Subcutaneous adipose tissue (tissue), 4 donors: ENCODE data around the gene ENTPD3. TPM values are rescaled to one million over a fixed set of nuclear protein-coding genes. Genes with fewer than 3 reads are reported as not detected.

Experiments
- CTCF ChIP-seq: fragments of 450-650 bp; IDR thresholded peaks from one replicate; pipeline ENCODE4 v1.5.1; 2016; ENCODE audit warnings: low read depth, mild to moderate bottlenecking, control low read depth, antibody characterized with exemption, moderate library complexity
- total RNA-seq, 4 donors: library from RNA; depleted of rRNA; stranded (reverse); fragments of >200 nt; gene quantifications; one replicate each; pipeline ENCODE4 v1.1.0, GENCODE V29; 2016

Gene ENTPD3
- total RNA-seq, 4 donors from 2014 or later = 0.17 to 3.1 (median 1.6) TPM

DNA sequence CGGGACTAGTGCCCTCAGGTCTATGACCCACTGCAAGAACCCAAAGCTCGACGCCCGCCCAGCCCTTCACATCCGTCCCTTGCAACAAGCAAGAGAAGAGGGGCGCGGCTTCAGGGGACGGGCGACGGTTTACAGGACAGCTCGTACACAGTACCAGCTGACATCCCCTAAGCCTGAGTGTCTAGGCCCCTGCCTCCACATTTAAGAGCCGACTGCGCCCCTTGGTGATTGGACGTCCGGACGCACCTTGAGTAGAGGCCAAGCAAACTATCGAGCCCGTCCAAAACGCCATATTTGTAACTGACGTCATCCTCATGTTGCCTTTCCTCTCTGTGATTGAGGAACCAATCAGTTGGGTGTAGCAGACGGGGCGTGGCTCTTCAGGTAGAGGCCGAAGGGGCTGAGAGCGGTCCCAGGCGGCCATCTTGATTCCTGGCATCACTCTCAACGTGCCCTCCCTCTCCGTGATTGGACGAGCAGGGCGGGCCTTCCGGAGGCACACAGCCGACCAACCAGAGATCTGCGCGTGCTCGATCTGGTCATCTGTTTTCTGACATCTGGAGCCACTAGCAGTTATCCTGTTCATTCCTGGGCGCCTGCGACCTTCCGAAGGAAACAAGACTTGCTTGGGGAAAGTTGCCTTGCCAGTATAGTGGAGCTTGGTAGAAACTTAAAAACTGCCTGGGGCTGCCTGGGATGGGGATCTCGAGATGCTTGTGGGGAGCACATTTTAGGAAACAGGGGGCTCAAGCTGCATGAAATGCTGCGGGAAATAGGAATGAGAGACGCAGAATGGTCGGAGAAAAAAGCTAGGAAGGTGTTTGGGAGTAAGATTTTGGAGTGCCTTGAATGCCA, 66.1 kb downstream of the ENTPD3 start:
- no peak for TF ChIP-seq CTCF

GRCh38 chr3:40453933-40454332, 66.9 kb downstream of the ENTPD3 start:
- no peak for TF ChIP-seq CTCF

GRCh38 chr3:40455328-40455727, 68.3 kb downstream of the ENTPD3 start:
- TF ChIP-seq CTCF = no peak

DNA sequence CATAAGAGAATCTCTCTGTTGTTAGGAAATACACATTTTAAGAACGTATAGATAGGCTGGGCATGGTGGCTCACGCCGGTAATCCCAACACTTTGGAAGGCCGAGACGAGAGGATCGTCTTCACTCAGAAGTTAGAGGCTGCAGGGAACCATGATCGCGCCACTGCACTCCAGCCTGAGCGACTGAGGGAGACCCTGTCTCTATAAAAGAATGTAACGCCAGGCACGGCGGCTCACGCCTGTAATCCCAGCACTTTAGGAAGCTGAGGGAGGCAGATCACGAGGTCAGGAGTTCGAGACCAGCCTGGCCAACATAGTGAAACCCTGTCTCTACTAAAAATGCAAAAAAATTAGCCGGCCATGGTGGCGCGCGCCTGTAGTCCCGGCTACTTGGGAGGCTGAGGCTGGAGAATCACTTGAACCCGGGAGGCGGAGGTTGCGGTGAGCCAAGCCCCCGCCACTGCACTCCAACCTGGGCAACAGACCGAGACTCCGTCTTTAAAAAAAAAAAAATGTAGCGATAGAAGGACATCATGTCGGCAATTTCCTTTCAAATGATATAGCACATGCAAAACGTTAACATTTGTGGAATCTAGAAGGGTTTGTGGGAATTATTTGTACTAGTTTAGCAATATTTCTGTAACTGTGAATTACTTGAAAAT, 69.4 kb downstream of the ENTPD3 start:
- no peak for TF ChIP-seq CTCF

DNA sequence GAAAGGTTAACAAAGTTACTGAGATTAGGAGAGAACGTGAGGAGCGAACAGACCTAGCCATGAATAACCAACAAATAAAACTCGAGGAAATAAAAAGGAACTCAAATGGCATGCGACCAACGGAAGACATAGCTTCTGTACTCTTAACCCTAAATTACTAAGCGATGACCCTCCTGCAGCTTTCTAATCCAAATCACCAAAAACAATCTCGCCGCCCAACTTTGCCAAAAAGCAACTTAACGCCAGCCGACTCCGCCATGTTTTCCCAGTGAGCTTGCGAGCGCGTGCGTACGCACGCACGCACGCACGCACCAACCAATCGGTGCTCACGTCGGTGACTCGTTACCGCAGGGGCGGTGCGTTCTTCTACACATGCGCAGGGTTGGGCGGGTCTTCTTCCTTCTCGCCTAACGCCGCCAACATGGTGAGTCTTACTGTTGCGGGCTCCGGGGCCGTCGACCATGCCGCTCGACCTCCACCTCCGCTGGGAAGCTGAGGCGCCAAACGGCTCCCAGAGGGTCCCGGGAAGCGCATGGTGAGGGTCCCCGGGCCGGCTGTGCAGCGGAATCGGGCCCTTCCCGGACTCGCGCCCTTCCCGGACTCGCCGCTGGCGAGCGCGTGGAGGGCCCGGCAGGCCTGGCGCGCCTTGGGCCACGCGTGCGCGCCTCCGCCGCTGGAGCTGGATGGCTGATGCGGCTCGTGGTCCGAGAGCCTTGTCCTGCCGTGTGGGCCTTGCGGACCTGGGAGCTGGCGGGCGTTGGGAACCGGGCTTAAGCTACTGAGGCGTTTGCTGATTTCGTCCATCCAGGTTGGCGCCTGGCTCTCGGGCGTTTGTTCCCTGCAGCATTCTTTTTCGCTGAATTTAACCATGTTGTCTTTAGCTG, 70.2 kb downstream of the ENTPD3 start, which contains the start of gene RPL14:
Gene RPL14 (plus strand): TSS at position 400 of the 884 bp plus-strand sequence. CDS start 133 bp downstream, at position 533.
- no peak for TF ChIP-seq CTCF

DNA sequence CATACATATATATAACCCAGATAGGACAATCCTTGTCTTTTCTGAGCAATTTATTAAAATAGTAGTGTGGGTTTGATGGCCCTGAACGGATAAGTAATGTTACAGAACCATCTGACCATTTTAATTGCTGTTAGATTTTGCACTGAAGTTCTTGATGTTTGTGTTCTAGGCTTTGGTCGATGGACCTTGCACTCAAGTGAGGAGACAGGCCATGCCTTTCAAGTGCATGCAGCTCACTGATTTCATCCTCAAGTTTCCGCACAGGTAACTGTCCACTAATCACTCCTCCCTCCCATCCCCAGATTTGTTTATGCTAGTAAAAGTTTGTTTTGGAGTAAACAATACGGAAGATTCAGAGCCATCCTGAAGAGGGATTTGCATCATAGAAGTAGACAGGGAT, 71.5 kb downstream of the ENTPD3 start:
- TF ChIP-seq CTCF = no peak

GRCh38 chr3:40461161-40461560, 74.2 kb downstream of the ENTPD3 start:
- TF ChIP-seq CTCF = no peak
